ENCODE measurements around the gene SERBP1. TPM values are rescaled to one million over a fixed set of nuclear protein-coding genes. Genes with fewer than 3 reads are reported as not detected.
"Not testable (repeated sequence)": the region's sequence is repeated elsewhere in the genome, so short reads cannot be mapped to it uniquely, and the experiment has no call there.

Gene SERBP1
- total RNA-seq, 1 donor from 2014 or later: 214 TPM

- FAIRE-seq: no peak
- no peak overlapping the region for H2AFZ ChIP-seq (ENCODE audit: low read depth, low read length)
- H3K4me1 Mint-ChIP-seq (ENCODE audit: low read depth, unreplicated experiment): peaks cover 4% of the 10 kb centered on the region
Measured at GRCh38 chr1:67418839-67419586, 11.2 kb downstream of the SERBP1 start.

DNA sequence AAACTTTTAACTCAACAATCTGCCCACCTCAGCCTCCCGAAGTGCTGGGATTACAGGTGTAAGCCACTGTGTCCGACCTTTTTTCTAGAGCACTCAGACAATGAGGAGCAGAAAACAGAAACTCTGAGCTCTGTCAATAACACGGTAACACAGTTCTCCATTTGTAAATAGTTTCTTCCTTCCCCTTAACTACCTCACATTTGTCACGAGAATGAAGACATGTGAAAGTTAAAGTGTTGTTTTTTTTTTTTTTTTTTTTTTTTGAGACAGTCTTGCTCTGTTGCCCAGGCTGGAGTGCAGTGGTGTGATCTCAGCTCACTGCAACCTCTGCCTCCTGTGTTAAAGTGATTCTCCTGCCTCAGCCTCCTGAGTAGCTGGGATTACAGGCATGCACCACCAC lies 12.5 kb downstream of the SERBP1 start:
- not testable (repeated sequence) for H2AFZ ChIP-seq (ENCODE audit: low read depth, low read length); H3K27ac ChIP-seq (ENCODE audit: low read depth, low read length); H3K4me1 Mint-ChIP-seq (ENCODE audit: low read depth, unreplicated experiment); H3K9me3 ChIP-seq (ENCODE audit: insufficient read depth, low read depth, low read length); H3K27me3 Mint-ChIP-seq (ENCODE audit: low read depth, unreplicated experiment); H3K4me3 Mint-ChIP-seq (ENCODE audit: unreplicated experiment); H3K9ac ChIP-seq (ENCODE audit: low read length); H3K36me3 Mint-ChIP-seq (ENCODE audit: low read depth, unreplicated experiment); FAIRE-seq; H3K4me2 ChIP-seq (ENCODE audit: low read length); H3K27ac Mint-ChIP-seq (ENCODE audit: unreplicated experiment); H3K4me3 ChIP-seq (ENCODE audit: insufficient read depth, low read depth, low read length); H3K27me3 ChIP-seq (ENCODE audit: insufficient read depth, low read length); DNase-seq (ENCODE audit: low read depth); H3K4me1 ChIP-seq (ENCODE audit: insufficient read depth, low read length); H3K9me3 Mint-ChIP-seq (ENCODE audit: unreplicated experiment)
- peaks cover 87% of the 10 kb centered on the region for H4K20me1 ChIP-seq (ENCODE audit: insufficient read depth, low read length)
- peaks cover 79% of the 10 kb centered on the region for H3K36me3 ChIP-seq (ENCODE audit: insufficient read depth, low read length)
- peaks cover 90% of the 10 kb centered on the region for H3K79me2 ChIP-seq (ENCODE audit: insufficient read depth, low read length)

More at GRCh38 chr1:67418839-67419586, 11.2 kb downstream of the SERBP1 start:
- Histone ChIP-seq H3K9ac (ENCODE audit: low read length) (no peak overlapping the region), H4K20me1 (ENCODE audit: insufficient read depth, low read length) (peaks cover 89% of the 10 kb centered on the region), H3K4me2 (ENCODE audit: low read length) (no peak overlapping the region), H3K79me2 (ENCODE audit: insufficient read depth, low read length) (peaks cover 99% of the 10 kb centered on the region), H3K27ac (ENCODE audit: low read depth, low read length) (no peak overlapping the region), H3K4me3 (ENCODE audit: insufficient read depth, low read depth, low read length) (no peak overlapping the region), H3K27me3 (ENCODE audit: insufficient read depth, low read length) (no peaks in the 10 kb centered on the region), H3K9me3 (ENCODE audit: insufficient read depth, low read depth, low read length) (no peaks in the 10 kb centered on the region), H3K4me1 (ENCODE audit: insufficient read depth, low read length) (no peaks in the 10 kb centered on the region), H3K36me3 (ENCODE audit: insufficient read depth, low read length) (peaks cover 77% of the 10 kb centered on the region)
- no peak overlapping the region for H3K27ac Mint-ChIP-seq (ENCODE audit: unreplicated experiment)
- DNase-seq (ENCODE audit: low read depth): no peak
- H3K9me3 Mint-ChIP-seq (ENCODE audit: unreplicated experiment): no peaks in the 10 kb centered on the region
- TF ChIP-seq CTCF (IDR thresholded peaks at IDR 0.05; ENCODE audit: insufficient read depth, low read depth, low read length): no peak
- no peak for TF ChIP-seq EZH2 (IDR thresholded peaks at IDR 0.05; ENCODE audit: insufficient read depth, low read length)
- H3K27me3 Mint-ChIP-seq (ENCODE audit: low read depth, unreplicated experiment): no peaks in the 10 kb centered on the region
- H3K4me3 Mint-ChIP-seq (ENCODE audit: unreplicated experiment): no peak overlapping the region
- peaks cover 6% of the 10 kb centered on the region for H3K36me3 Mint-ChIP-seq (ENCODE audit: low read depth, unreplicated experiment)

GRCh38 chr1:67415041-67415440 lies 15.2 kb downstream of the SERBP1 start:
- H3K27me3 Mint-ChIP-seq (ENCODE audit: low read depth, unreplicated experiment): no peaks in the 10 kb centered on the region
- H3K4me3 Mint-ChIP-seq (ENCODE audit: unreplicated experiment): no peak overlapping the region
- DNase-seq (ENCODE audit: low read depth) (no peak), FAIRE-seq (no peak)
- no peak overlapping the region for H3K27ac Mint-ChIP-seq (ENCODE audit: unreplicated experiment)
- Histone ChIP-seq H2AFZ (ENCODE audit: low read depth, low read length) (no peak overlapping the region), H3K27me3 (ENCODE audit: insufficient read depth, low read length) (no peaks in the 10 kb centered on the region), H3K4me3 (ENCODE audit: insufficient read depth, low read depth, low read length) (no peak overlapping the region), H3K36me3 (ENCODE audit: insufficient read depth, low read length) (peaks cover 75% of the 10 kb centered on the region), H3K4me2 (ENCODE audit: low read length) (no peak overlapping the region), H3K9ac (ENCODE audit: low read length) (no peak overlapping the region), H4K20me1 (ENCODE audit: insufficient read depth, low read length) (peaks cover 74% of the 10 kb centered on the region), H3K79me2 (ENCODE audit: insufficient read depth, low read length) (peaks cover 69% of the 10 kb centered on the region), H3K9me3 (ENCODE audit: insufficient read depth, low read depth, low read length) (no peaks in the 10 kb centered on the region), H3K27ac (ENCODE audit: low read depth, low read length) (no peak overlapping the region), H3K4me1 (ENCODE audit: insufficient read depth, low read length) (no peaks in the 10 kb centered on the region)
- H3K4me1 Mint-ChIP-seq (ENCODE audit: low read depth, unreplicated experiment): peaks cover 1% of the 10 kb centered on the region
- no peaks in the 10 kb centered on the region for H3K9me3 Mint-ChIP-seq (ENCODE audit: unreplicated experiment)
- no peak for TF ChIP-seq CTCF (IDR thresholded peaks at IDR 0.05; ENCODE audit: insufficient read depth, low read depth, low read length)
- TF ChIP-seq EZH2 (IDR thresholded peaks at IDR 0.05; ENCODE audit: insufficient read depth, low read length): no peak
- peaks cover 2% of the 10 kb centered on the region for H3K36me3 Mint-ChIP-seq (ENCODE audit: low read depth, unreplicated experiment)

Data from astrocyte (in vitro differentiated cells and primary cell).